Heart left ventricle (tissue), 13 donors: Measurements from ENCODE around the gene NCAM1.

Experiments
- CTCF ChIP-seq, 12 donors: fragments of 200-600 bp; sonication (generic) in 4 of 12; IDR thresholded peaks; one replicate each; pipeline versions ENCODE4 v1.5.0 to v1.8.0; 2018 to 2022; ENCODE audit warnings: antibody characterized with exemption in 12 of 12, mild to moderate bottlenecking in 5 of 12
- POLR2A ChIP-seq, 2 donors: fragments of 450-650 bp; IDR thresholded peaks; one replicate each; pipeline ENCODE4 v1.6.1; 2017; ENCODE audit warnings: antibody characterized with exemption in 2 of 2, mild to moderate bottlenecking in 2 of 2, moderate library complexity in 2 of 2
- donor health status: ischemic (EF 13 %, LVEDD 7.1; RV severe dilation, severe dysfunction).
- donor health status: DM: no; HTN: yes; CAD: no.
- donor health status: DM: no; HTN: no; CAD: no.
- donor health status: ischemic (EF 25% LVEDD 6.9; RV normal size, moderate dysfunction).
- donor health status: ischemic (EF 25% LVEDD 5.7; RV mildly dilated, moderate dysfunction).
- donor health status: ischemic (EF 35%, LVEDD 5.7; RV mildly dilated, moderate dysfunction).
- donor health status: nonischemic (EF 11% LVEDD 7.7; RV severe dilation, severe dysfunction).
- donor health status: DM: yes; HTN: yes; CAD: no.
- donor health status: PGD.
- donor health status: ischemic (EF 29% LVEDD 5.4; RV normal size, mild dysfunction).
- donor health status: nonischemic (EF 23%, LVEDD 6.1; RV moderate dilation, normal function).

- no peak for TF ChIP-seq CTCF (IDR thresholded peaks at IDR 0.05)
- no peak for TF ChIP-seq POLR2A (IDR thresholded peaks at IDR 0.05)
Measured at GRCh38 chr11:113118104-113118503, 156.9 kb downstream of the NCAM1 start.
